ENCODE data around the gene PRMT1.
A peak's percentile ranks its signal among the peaks of the same experiment; 100 is the strongest.

PRMT1 gene

GRCh38 chr19:49651820-49652550 lies 25.1 kb upstream of the PRMT1 start:
- DNase-seq: no peak

- DNase-seq: no peak
Observed at GRCh38 chr19:49652551-49653465, 24.3 kb upstream of the PRMT1 start.

GRCh38 chr19:49653466-49653806 lies 23.6 kb upstream of the PRMT1 start:
- DNase-seq: no peak

- no peak for DNase-seq
Observed at GRCh38 chr19:49654581-49654980, 22.5 kb upstream of the PRMT1 start.

- DNase-seq: no peak
Observed at GRCh38 chr19:49655570-49656455, 21.3 kb upstream of the PRMT1 start.

- DNase-seq: no peak
Observed at GRCh38 chr19:49656456-49657109, 20.5 kb upstream of the PRMT1 start.

- no peak for DNase-seq
Observed at GRCh38 chr19:49657493-49658138, 19.5 kb upstream of the PRMT1 start.

- DNase-seq: no peak
Observed at GRCh38 chr19:49658139-49658517, 18.9 kb upstream of the PRMT1 start.

GRCh38 chr19:49658566-49659442 lies 18.3 kb upstream of the PRMT1 start:
- no peak for DNase-seq

- DNase-seq: no peak
Observed at GRCh38 chr19:49660338-49660961, 16.6 kb upstream of the PRMT1 start.

- no peak for DNase-seq
Observed at GRCh38 chr19:49662011-49662410, 15.1 kb upstream of the PRMT1 start.

GRCh38 chr19:49663224-49663623 lies 13.8 kb upstream of the PRMT1 start:
- DNase-seq: no peak

- peak; percentile 91 for DNase-seq
Observed at GRCh38 chr19:49664171-49665035, 12.7 kb upstream of the PRMT1 start.

- no peak for DNase-seq
Observed at GRCh38 chr19:49665036-49665350, 12.1 kb upstream of the PRMT1 start.

- peak; percentile 99 for DNase-seq
Observed at GRCh38 chr19:49665351-49666119, 11.5 kb upstream of the PRMT1 start, which contains the start of the genes BCL2L12 and IRF3. BCL2L12 (plus strand) TSS chr19:49665933; CDS start chr19:49666693, 760 bp downstream. IRF3 (minus strand) TSS chr19:49665857; CDS start chr19:49664838, 1,019 bp downstream.

GRCh38 chr19:49666120-49666444 lies 11.0 kb upstream of the PRMT1 start:
- DNase-seq: no peak

GRCh38 chr19:49667473-49667872 lies 9.6 kb upstream of the PRMT1 start:
- no peak for DNase-seq

GRCh38 chr19:49669516-49669915 lies 7.6 kb upstream of the PRMT1 start:
- DNase-seq: no peak
